H7 (cell line): ENCODE data around the gene ZNF132. TPM values are rescaled to one million over a fixed set of nuclear protein-coding genes. Genes with fewer than 3 reads are reported as not detected.
"Not testable (repeated sequence)": the region's sequence is repeated elsewhere in the genome, so short reads cannot be mapped to it uniquely, and the experiment has no call there.

ENCODE experiments used
- DNase-seq: peaks from one replicate; pipeline ENCODE4 v3.0.0; 2012
- H3K27me3 ChIP-seq: 2 replicates; pipeline ENCODE4 v1.6.0; 2011; ENCODE audit warnings: mild to moderate bottlenecking, low read length; ENCODE audit not compliant: control insufficient read depth, insufficient read depth
- H3K36me3 ChIP-seq: replicated peaks from 2 replicates; pipeline ENCODE4 v1.5.1; 2011; ENCODE audit warnings: low read length; ENCODE audit not compliant: control insufficient read depth, insufficient read depth
- H3K4me3 ChIP-seq: 2 replicates; pipeline ENCODE4 v1.5.1; 2011; ENCODE audit warnings: low read depth, mild to moderate bottlenecking, control low read depth, low read length, moderate library complexity; ENCODE audit not compliant: insufficient read depth
- total RNA-seq: library from RNA; depleted of rRNA; stranded (reverse); fragments of >200 nt; shearing (Covaris generic); gene quantifications from 2 replicates; pipeline ENCODE4 v1.2.3, GENCODE V29; 2014

ZNF132 gene
- total RNA-seq, 1 experiment from 2014 or later = 2.1 TPM

DNA sequence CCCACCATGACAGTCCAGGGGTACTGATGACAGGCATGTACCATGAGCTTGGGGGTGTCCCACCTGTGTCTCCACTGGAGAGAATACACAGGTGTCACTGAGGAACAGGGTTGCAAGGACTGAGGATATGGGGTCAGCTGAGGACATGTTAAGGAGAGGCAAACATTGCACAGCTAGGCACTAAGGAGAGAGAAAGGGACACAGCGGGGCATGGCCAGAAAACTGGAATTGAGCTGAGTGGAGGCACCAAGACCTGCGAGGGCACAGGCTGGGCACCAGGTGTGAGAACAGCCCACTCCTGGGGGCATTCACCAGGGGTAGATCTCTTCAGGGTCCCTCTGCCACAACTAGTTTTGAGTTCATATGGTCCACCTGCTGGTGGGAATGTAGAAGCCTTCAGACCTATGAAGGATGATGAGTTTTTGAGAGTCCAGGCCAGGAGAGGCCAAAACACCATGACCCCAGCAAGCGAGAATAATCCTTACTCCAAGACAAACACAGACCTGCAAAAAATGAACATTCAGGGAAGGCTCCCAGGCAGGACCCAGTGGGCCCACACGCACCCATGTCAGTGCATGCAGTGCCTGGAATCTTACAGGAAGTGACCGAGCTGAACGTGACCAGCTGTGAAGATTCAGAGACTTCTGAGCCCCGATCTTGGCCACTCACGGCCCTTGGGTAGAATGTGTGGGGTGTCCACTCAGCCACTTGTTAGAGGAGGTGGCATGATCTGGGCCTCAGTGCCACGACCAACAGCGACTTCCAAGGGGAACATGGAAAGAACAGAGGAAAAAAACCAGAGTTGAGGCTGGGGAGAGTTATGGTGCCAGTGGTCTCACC lies 32.9 kb downstream of the ZNF132 start:
- peak; percentile 59 for DNase-seq
- Histone ChIP-seq H3K27me3 (peaks cover 11% of the 10 kb centered on the region), H3K36me3 (no peaks in the 10 kb centered on the region), H3K4me3 (peak overlapping the region; percentile 90; the same call in 1 of the 2 replicates)

DNA sequence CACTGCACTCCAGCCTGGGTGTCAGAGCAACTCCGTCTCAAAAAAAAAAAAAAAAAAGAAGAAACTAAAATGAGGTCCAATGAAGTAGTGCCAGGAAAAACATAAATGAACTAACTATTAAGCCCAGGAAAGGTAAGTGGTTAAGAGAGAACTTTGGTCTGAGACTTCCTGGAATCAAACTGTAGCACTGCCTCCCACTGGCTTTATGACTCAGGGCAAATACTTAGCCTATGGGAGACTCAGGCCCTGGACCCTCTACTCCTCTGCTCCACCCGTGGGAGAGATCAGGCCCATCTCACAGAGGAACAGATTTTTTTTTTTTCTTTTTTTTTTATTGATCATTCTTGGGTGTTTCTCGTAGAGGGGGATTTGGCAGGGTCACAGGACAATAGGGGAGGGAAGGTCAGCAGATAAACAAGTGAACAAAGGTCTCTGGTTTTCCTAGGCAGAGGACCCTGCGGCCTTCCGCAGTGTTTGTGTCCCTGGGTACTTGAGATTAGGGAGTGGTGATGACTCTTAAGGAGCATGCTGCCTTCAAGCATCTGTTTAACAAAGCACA lies 36.0 kb downstream of the ZNF132 start:
- not testable (repeated sequence) for H3K36me3 ChIP-seq, DNase-seq, H3K4me3 ChIP-seq
- peaks cover 13% of the 10 kb centered on the region for H3K27me3 ChIP-seq

DNA sequence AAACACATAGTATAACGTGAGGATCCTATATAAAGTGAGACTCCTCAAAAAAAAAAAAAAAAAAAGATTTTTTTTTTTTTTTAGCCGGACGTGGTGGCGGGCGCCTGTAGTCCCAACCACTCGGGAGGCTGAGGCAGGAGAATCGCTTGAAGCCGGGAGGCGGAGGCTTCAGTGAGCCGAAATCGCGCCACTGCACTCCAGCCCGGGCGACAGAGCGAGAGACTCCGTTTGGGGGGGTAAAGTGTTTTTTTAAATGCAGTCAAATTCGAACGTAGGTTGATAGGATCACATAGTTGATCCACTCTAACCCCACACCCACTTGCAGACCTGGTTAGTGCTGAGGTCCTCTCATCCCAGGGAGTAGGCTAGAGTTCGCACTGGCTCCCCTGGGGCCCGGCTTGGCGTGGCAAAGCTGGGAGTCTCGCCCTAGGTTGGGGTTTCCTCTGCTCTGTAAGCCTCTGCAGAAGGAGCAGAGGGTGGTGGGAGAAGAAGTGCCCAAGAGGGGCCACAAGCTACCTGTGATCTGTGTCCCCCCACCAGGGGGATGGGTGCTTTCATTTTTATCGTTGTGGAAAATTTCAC lies 38.0 kb downstream of the ZNF132 start:
- H3K36me3 ChIP-seq = no peaks in the 10 kb centered on the region
- DNase-seq = no peak
- H3K4me3 ChIP-seq = peak overlapping the region; percentile 80
- peaks cover 16% of the 10 kb centered on the region for H3K27me3 ChIP-seq

DNA sequence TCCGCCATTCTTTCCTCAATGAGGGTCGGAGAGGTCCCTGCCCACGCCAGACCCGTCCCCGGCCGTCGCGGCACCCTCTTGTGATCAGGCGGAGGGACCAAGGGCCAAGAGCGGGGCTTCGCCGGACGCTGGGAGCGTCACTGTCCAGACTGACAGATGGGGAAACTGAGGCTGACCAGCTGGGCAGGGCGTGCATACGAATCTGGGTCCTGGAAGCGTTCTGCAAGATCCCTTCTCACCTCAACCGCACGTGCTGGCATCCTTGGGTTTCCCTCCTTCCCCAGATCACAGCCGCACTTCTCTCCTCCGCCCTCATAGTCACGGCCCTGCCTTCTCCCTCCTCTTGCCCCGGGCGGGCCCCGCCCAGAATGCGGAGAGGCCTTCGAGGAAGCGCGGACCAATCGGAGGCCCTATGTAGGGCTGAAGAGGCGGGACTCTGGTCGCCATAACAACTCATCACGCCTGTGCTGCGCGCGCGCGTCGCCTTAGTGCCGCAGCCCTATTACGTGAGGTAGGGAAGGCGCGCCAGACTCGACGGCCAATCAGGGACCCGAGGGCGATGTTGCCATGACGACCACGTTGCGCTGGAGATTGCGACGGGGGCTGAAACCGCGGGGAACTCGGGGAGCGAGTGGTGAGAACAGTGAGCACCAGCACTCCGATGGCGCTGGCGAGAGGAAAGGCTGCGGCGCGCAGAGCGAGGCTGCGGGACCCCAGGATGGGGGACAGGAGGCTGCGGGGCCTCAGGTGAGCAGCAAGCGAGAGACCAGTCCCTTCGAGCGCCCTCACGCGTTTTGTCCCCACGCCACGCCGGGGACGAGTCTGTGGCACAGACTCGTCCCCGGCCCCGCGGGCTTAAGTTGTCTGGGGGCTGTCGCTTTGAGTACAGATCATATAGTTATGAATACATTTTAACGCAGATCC lies 38.8 kb downstream of the ZNF132 start:
- H3K27me3 ChIP-seq = peaks cover 21% of the 10 kb centered on the region
- DNase-seq = peak; percentile 100
- H3K36me3 ChIP-seq = no peaks in the 10 kb centered on the region
- peak overlapping the region; percentile 80 for H3K4me3 ChIP-seq

DNA sequence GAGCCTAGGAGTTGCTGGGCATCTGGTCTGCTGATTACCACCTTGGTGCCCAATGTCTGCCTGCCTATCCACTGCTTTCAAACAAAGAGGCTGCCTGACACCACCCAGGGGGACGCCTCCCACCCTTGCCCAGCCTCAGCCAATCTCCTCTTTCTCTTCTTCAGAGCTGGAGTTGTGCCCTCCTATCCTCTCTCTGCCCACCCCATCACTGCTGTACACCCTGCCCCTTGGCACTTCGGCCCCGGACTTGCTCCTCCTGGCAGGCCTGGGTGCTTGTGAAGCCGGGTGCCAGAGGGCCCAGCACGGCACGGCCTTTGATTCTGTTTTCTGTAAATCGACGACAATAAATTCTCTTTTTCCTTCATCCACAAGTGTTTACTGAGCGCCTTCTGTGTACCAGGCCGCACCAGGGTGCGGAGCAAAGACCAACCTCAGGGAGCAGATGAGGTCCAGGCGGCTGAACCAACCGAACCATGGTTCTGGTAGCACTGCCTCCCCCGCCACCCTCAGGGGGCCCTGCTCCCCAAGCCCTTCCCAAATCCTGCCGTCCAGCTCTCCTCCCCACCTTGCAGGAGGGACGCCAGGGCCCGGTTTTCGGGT lies 39.5 kb downstream of the ZNF132 start:
- peak; percentile 54 for DNase-seq
- no peaks in the 10 kb centered on the region for H3K36me3 ChIP-seq
- peaks cover 23% of the 10 kb centered on the region for H3K27me3 ChIP-seq
- peak overlapping the region; percentile 69 for H3K4me3 ChIP-seq

DNA sequence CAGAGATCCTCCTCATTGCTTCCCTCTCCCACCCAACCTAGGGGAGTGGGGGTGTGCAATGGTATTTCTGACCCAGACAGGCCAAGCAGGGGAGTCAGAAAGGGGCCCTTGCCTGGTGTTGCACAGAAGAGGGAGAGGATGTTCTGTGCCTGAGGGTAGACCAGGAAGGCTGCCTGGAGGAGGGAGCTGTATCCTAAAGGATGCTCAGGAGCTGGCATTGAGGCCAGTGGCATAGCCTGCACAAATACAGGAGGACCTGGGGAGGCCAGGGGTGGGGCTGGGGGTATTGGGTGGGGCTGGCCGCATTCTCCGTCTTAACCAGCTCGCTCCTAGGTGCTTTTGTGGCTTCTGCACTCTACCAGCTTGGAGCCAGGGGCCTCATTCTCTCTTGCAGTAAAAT lies 40.0 kb downstream of the ZNF132 start:
- peaks cover 23% of the 10 kb centered on the region for H3K27me3 ChIP-seq
- peaks cover 2% of the 10 kb centered on the region for H3K36me3 ChIP-seq
- no peak for DNase-seq
- no peak overlapping the region for H3K4me3 ChIP-seq

DNA sequence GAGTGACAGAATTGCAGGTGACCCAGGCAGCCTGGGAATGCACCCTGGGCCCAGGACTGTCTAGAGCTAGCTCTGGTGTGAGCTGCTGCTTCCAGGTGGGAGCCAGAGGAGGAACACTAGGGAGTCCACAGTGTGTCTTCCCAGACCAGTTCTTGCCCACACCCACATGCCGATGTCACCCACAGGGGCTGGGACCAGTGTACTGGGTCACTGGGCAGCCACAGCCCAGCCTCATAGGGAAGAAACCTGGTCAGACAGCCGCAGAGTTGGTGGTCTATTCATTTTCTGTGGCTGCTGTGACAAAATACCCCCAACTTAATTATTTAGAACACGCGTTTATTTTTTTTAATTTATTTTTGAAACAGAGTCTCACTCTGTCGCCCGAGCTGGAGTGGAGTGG lies 41.4 kb downstream of the ZNF132 start:
- Histone ChIP-seq H3K36me3 (peaks cover 6% of the 10 kb centered on the region), H3K27me3 (peaks cover 23% of the 10 kb centered on the region), H3K4me3 (no peak overlapping the region)
- no peak for DNase-seq

DNA sequence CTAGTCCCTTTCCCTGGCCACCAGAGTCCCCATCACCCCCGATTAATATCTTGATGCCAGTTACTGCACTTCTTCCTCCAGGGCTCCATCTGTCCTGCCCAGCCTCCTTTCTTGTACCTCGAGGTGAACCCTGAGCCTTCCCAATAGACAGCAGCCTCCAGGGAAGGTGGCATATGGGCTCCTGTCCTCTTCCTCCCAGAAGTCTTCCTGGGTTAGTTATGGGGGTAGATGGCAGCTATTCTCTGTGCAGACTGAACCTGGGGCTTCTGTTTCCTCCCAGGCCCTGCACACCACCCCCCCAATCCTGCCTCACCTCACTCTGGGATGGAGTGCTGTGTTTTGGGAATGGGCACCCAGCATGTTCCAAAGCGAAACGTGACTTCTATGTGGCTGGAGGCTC lies 41.9 kb downstream of the ZNF132 start:
- no peak overlapping the region for H3K4me3 ChIP-seq
- H3K36me3 ChIP-seq = peaks cover 10% of the 10 kb centered on the region
- no peak for DNase-seq
- peaks cover 23% of the 10 kb centered on the region for H3K27me3 ChIP-seq

DNA sequence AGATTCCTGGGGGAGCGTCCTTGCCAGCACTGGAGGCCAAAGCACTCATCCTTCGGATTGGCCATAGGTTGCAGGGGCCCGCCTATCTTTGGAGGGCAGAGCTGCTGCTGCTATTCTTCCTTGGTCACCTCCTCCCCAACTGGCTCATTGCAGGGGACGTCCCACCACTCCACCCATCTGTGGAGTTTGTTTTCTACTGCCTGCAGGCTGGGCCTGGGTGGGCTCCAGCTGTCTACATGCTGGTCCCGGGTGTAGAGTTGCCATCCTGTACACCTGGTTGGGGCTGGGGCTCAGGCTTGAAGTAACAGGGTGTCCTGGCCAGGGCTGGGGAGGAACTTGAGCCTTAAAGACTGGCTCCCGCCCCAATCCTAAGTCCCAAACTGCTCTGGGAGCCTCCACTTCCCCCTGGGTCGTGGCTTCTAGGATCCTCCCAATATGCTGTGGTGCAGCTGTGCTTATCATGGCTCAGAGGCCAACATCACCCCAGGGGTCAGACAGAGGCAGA lies 42.4 kb downstream of the ZNF132 start:
- Histone ChIP-seq H3K36me3 (peaks cover 15% of the 10 kb centered on the region), H3K27me3 (peaks cover 23% of the 10 kb centered on the region), H3K4me3 (no peak overlapping the region)
- no peak for DNase-seq

DNA sequence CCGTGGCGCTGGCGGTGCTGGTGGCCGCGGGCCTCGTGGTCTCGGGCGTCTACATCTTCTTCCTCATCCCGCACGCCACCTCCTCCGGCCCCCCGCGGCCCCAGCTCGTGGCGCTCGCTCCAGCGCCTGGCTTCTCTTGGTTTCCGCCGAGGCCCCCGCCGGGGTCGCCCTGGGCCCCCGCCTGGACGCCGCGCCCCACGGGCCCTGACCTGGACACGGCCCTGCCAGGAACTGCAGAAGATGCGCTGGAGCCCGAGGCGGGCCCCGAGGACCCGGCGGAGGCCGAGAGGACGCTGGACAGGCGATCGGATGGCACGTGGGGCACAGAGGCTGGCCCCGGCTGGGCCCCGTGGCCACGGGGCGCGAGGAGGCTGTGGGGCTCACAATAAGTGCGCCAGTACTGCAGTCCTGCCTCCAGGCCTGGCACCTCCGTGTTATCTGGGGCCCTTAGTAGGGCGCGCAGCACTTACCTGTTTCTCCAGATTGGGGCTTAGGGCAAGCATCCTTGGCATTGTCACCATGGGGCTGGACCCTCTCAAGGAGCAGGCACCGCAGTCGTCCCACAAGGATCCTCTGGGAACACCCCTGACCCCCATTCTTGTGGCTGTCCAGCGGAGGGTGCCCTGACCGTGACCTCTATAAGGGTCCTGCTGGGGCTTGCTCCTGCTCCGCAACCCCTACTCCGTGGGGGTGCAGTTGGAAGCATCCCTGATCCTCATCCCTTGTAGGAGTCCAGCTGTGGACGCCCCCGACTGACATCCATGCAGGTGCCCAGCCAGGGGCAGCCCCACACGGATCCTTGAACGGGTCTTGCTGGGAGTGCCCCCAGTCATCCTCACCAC lies 43.0 kb downstream of the ZNF132 start:
- Histone ChIP-seq H3K4me3 (no peak overlapping the region; the same call in 1 of the 2 replicates), H3K36me3 (peaks cover 18% of the 10 kb centered on the region), H3K27me3 (peaks cover 23% of the 10 kb centered on the region)
- DNase-seq = peak; percentile 77

DNA sequence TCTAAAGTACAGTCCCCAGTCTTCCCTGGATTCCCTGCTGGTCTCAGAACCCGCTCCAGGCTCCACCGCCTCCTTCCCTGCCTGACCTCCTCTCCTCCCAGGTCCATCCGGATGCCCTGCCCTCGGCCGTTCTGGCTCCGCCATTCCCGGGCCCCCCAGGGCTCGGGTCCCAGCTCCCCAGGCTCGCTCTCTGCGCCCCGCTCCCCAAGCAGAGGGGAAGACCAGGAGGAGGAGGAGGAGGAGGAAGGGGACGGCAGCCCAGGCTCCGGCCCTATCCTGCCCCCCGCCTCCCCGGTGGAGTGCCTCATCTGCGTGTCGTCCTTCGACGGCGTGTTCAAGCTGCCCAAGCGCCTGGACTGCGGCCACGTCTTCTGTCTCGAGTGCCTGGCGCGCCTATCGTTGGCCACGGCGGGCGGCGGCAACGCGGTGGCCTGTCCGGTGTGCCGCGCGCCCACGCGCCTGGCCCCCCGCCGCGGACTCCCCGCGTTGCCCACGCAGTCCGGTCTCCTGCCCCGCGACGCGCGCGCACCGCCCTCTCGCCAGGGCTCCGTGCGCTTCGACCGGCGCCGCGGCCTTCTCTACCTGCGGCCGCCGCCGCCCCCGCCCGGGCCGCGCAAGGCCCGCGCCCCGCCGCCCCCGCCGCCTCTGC lies 43.9 kb downstream of the ZNF132 start:
- H3K36me3 ChIP-seq = peaks cover 19% of the 10 kb centered on the region
- H3K4me3 ChIP-seq = peak overlapping the region; percentile 40
- DNase-seq = peak; percentile 81
- peaks cover 23% of the 10 kb centered on the region for H3K27me3 ChIP-seq

DNA sequence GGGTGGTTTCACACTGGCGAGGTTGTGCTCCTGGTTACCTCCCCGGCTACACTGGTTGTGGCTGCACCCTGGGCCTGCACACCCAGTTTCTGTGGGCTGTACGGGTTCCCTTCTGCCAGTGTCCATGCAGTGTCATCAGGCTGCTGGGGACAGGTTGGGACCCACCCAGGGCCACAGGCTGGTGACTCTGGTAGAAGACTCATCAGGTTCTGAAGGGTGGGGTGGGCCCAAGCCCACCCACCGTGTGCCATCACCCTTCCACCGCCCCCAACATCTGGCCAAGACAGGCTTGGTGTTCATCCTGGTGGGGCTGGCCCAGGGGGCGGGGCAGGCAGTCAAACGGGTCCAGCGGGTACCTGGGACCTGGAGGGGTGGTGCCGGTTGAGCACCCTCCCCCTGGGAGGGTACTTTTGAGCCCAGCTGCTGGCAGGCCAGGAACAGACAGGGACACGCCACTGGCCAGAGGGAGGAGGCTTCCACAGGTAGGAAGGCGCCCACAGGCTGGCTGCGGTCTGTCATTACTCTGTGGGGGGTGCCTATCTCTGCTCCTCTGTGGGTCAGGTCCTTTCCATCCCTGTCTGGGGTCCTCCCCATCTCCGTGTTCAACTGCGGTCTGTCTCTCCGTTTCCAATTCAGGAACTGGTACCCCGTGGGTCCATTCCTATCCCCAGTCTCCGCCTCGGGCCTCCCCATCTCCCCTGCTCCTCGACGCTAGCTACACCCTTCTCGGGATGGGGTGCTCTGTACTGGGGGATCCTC lies 44.6 kb downstream of the ZNF132 start, which contains the start of gene RNF225:
Gene RNF225, plus strand, starts transcription at position 437 of the 759 bp plus-strand sequence. CDS start 434 bp downstream, outside the sequence.
- Histone ChIP-seq H3K4me3 (peak within 1 kb of the TSS; percentile 40), H3K36me3 (peaks cover 24% of the 10 kb centered on the region), H3K27me3 (peaks cover 19% of the 10 kb centered on the region)
- DNase-seq = peak; percentile 91
